ENCODE measurements around the gene GPN1. TPM values are rescaled to one million over a fixed set of nuclear protein-coding genes. Genes with fewer than 3 reads are reported as not detected.

The GPN1 gene
- total and polyA plus RNA-seq, 2 experiments from 2014 or later = 23.7 to 40.3 TPM

DNA sequence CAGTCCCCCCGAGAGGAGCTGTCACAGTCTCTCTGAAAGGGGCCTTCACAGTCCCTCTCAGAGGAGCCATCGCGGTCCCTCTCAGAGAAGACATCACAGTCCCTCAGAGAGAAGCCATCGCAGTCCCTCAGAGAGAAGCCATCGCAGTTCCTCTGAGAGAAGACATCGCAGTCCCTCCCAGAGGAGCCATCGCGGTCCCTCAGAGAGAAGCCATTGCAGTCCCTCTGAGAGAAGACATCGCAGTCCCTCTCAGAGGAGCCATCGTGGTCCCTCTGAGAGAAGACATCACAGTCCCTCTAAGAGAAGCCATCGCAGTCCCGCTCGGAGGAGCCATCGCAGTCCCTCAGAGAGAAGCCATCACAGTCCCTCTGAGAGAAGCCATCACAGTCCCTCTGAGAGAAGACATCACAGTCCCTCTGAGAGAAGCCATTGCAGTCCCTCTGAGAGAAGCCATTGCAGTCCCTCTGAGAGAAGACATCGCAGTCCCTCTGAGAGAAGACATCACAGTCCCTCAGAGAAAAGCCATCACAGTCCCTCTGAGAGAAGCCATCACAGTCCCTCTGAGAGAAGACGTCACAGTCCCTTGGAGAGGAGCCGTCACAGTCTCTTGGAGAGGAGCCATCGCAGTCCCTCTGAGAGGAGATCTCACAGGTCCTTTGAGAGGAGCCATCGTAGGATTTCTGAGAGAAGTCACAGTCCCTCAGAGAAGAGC lies 47.3 kb upstream of the GPN1 start (continued):
- TF ChIP-seq, protein P1, sequence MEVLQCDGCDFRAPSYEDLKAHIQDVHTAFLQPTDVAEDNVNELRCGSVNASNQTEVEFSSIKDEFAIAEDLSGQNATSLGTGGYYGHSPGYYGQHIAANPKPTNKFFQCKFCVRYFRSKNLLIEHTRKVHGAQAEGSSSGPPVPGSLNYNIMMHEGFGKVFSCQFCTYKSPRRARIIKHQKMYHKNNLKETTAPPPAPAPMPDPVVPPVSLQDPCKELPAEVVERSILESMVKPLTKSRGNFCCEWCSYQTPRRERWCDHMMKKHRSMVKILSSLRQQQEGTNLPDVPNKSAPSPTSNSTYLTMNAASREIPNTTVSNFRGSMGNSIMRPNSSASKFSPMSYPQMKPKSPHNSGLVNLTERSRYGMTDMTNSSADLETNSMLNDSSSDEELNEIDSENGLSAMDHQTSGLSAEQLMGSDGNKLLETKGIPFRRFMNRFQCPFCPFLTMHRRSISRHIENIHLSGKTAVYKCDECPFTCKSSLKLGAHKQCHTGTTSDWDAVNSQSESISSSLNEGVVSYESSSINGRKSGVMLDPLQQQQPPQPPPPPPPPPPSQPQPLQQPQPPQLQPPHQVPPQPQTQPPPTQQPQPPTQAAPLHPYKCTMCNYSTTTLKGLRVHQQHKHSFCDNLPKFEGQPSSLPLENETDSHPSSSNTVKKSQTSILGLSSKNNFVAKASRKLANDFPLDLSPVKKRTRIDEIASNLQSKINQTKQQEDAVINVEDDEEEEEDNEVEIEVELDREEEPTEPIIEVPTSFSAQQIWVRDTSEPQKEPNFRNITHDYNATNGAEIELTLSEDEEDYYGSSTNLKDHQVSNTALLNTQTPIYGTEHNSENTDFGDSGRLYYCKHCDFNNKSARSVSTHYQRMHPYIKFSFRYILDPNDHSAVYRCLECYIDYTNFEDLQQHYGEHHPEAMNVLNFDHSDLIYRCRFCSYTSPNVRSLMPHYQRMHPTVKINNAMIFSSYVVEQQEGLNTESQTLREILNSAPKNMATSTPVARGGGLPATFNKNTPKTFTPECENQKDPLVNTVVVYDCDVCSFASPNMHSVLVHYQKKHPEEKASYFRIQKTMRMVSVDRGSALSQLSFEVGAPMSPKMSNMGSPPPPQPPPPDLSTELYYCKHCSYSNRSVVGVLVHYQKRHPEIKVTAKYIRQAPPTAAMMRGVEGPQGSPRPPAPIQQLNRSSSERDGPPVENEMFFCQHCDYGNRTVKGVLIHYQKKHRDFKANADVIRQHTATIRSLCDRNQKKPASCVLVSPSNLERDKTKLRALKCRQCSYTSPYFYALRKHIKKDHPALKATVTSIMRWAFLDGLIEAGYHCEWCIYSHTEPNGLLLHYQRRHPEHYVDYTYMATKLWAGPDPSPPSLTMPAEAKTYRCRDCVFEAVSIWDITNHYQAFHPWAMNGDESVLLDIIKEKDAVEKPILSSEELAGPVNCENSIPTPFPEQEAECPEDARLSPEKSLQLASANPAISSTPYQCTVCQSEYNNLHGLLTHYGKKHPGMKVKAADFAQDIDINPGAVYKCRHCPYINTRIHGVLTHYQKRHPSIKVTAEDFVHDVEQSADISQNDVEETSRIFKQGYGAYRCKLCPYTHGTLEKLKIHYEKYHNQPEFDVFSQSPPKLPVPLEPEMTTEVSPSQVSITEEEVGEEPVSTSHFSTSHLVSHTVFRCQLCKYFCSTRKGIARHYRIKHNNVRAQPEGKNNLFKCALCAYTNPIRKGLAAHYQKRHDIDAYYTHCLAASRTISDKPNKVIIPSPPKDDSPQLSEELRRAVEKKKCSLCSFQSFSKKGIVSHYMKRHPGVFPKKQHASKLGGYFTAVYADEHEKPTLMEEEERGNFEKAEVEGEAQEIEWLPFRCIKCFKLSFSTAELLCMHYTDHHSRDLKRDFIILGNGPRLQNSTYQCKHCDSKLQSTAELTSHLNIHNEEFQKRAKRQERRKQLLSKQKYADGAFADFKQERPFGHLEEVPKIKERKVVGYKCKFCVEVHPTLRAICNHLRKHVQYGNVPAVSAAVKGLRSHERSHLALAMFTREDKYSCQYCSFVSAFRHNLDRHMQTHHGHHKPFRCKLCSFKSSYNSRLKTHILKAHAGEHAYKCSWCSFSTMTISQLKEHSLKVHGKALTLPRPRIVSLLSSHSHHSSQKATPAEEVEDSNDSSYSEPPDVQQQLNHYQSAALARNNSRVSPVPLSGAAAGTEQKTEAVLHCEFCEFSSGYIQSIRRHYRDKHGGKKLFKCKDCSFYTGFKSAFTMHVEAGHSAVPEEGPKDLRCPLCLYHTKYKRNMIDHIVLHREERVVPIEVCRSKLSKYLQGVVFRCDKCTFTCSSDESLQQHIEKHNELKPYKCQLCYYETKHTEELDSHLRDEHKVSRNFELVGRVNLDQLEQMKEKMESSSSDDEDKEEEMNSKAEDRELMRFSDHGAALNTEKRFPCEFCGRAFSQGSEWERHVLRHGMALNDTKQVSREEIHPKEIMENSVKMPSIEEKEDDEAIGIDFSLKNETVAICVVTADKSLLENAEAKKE (CRISPR knock-in tag; IDR thresholded peaks at IDR 0.05) = no peak
- TF ChIP-seq CREB1 (CRISPR knock-in tag; IDR thresholded peaks at IDR 0.05; ENCODE audit: low read depth) = no peak
- no peak for TF ChIP-seq ZNF114 (CRISPR knock-in tag; IDR thresholded peaks at IDR 0.05)
- no peak for TF ChIP-seq REST (IDR thresholded peaks at IDR 0.05; ENCODE audit: unreplicated experiment)
- no peak for TF ChIP-seq EZH2phosphoT487 (IDR thresholded peaks at IDR 0.05; ENCODE audit: unreplicated experiment)
- TF ChIP-seq ZNF331 (CRISPR knock-in tag; IDR thresholded peaks at IDR 0.05; ENCODE audit: low read depth) = no peak
- TF ChIP-seq EZH2 (IDR thresholded peaks at IDR 0.05; ENCODE audit: low read depth, unreplicated experiment) = no peak
- TF ChIP-seq NANOG (IDR thresholded peaks at IDR 0.05; ENCODE audit: borderline replicate concordance) = no peak
- no peak for TF ChIP-seq POLR2AphosphoS5 (IDR thresholded peaks at IDR 0.05; ENCODE audit: low read depth)

Measured in GM23338 (cell line).